ENCODE results near the gene TAF1L.

- no peak for TF ChIP-seq CTCF (IDR thresholded peaks at IDR 0.05; ENCODE audit: low read depth, low read length)
- TF ChIP-seq, protein P1, sequence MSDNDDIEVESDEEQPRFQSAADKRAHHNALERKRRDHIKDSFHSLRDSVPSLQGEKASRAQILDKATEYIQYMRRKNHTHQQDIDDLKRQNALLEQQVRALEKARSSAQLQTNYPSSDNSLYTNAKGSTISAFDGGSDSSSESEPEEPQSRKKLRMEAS (IDR thresholded peaks at IDR 0.05; ENCODE audit: low read depth, low read length): no peak
Measured at GRCh38 chr9:32622948-32623347, 12.5 kb downstream of the TAF1L start.
